SU-DHL-6 (cell line): ENCODE data around the gene KIF2A.

Experiments
- H2AFZ ChIP-seq: fragments of 200-600 bp; sonication (generic); 2 replicates; pipeline ENCODE4 v1.6.1; 2014; ENCODE audit warnings: low read depth, mild to moderate bottlenecking, moderate library complexity, mixed read lengths, antibody characterized with exemption, low read length; ENCODE audit not compliant: severe bottlenecking
- H3F3A ChIP-seq: fragments of 200-600 bp; shearing (Covaris generic); 2 replicates; pipeline ENCODE4 v1.6.0; 2016; ENCODE audit warnings: antibody characterized with exemption, mild to moderate bottlenecking; ENCODE audit not compliant: insufficient read depth
- H3K27ac ChIP-seq: fragments of 200-600 bp; sonication (generic); 2 replicates; pipeline ENCODE4 v1.5.1; 2016; ENCODE audit warnings: low read depth, mild to moderate bottlenecking, low read length, moderate library complexity, mixed read lengths
- H3K27me3 ChIP-seq: fragments of 200-600 bp; sonication (generic), shearing (Covaris generic); 2 replicates; pipeline ENCODE4 v1.6.0; 2014; ENCODE audit warnings: mild to moderate bottlenecking, low read length
- H3K36me3 ChIP-seq: fragments of 200-600 bp; sonication (generic); 2 replicates; pipeline ENCODE4 v1.6.1; 2014; ENCODE audit warnings: mild to moderate bottlenecking, low read length, mixed read lengths
- H3K4me2 ChIP-seq: fragments of 300-600, 200-600 bp; shearing (Covaris generic), sonication (generic); 2 replicates; pipeline ENCODE4 v1.6.0; 2014; ENCODE audit warnings: low read length, low read depth, mild to moderate bottlenecking; ENCODE audit not compliant: poor library complexity, severe bottlenecking
- H3K4me3 ChIP-seq: fragments of 200-600 bp; sonication (generic); 2 replicates; pipeline ENCODE4 v1.5.1; 2014; ENCODE audit warnings: antibody characterized with exemption, low read length, mild to moderate bottlenecking, mixed read lengths; ENCODE audit not compliant: insufficient read depth, poor library complexity, severe bottlenecking
- H3K79me2 ChIP-seq: fragments of 200-600 bp; sonication (generic); 2 replicates; pipeline ENCODE4 v1.6.1; 2014; ENCODE audit warnings: mild to moderate bottlenecking, low read length, moderate library complexity; ENCODE audit not compliant: insufficient read depth
- H3K9ac ChIP-seq: fragments of 200-600 bp; sonication (generic); 2 replicates; pipeline ENCODE4 v1.7.0; 2014; ENCODE audit warnings: mild to moderate bottlenecking, low read length
- H3K9me2 ChIP-seq: fragments of 200-600 bp; sonication (generic); replicated peaks from 2 replicates; pipeline ENCODE4 v1.6.1; 2014; ENCODE audit warnings: low read length; ENCODE audit not compliant: insufficient read depth
- H3K9me3 ChIP-seq: fragments of 200-600 bp; sonication (generic); 2 replicates; pipeline ENCODE4 v1.6.1; 2014; ENCODE audit warnings: low read length, mixed read lengths; ENCODE audit not compliant: insufficient read depth
- H4K20me1 ChIP-seq: fragments of 200-600 bp; sonication (generic); 2 replicates; pipeline ENCODE4 v1.6.1; 2014; ENCODE audit warnings: low read depth, mild to moderate bottlenecking, antibody characterized with exemption, low read length, moderate library complexity, mixed read lengths
- CTCF ChIP-seq: fragments of 200-600 bp; sonication (generic); IDR thresholded peaks from one replicate; pipeline ENCODE4 v1.5.1; 2017; ENCODE audit warnings: antibody characterized with exemption, mild to moderate bottlenecking, low read length, moderate library complexity; ENCODE audit not compliant: insufficient read depth, poor library complexity, severe bottlenecking
- EZH2phosphoT487 ChIP-seq: fragments of 200-600 bp; sonication (generic), shearing (Covaris generic); conservative IDR thresholded peaks from 2 replicates; pipeline ENCODE4 v1.6.1; 2018; ENCODE audit warnings: mild to moderate bottlenecking, antibody characterized with exemption, low read length, moderate library complexity, mixed read lengths

The KIF2A gene

GRCh38 chr5:62265648-62266112 lies 40.3 kb upstream of the KIF2A start:
- no peak for TF ChIP-seq EZH2phosphoT487
- TF ChIP-seq CTCF = no peak
- H3K79me2 ChIP-seq = no peaks in the 10 kb centered on the region

GRCh38 chr5:62266573-62266972 lies 39.4 kb upstream of the KIF2A start:
- no peak overlapping the region for H3K27ac ChIP-seq

More at GRCh38 chr5:62265648-62266112, 40.3 kb upstream of the KIF2A start:
- Histone ChIP-seq H3K27ac (no peak overlapping the region), H3K4me3 (no peak overlapping the region), H3K9ac (no peak overlapping the region), H3K9me3 (no peaks in the 10 kb centered on the region), H4K20me1 (no peaks in the 10 kb centered on the region), H3K27me3 (no peaks in the 10 kb centered on the region), H2AFZ (no peak overlapping the region), H3K4me2 (no peak overlapping the region), H3K9me2 (no peaks in the 10 kb centered on the region), H3K36me3 (no peaks in the 10 kb centered on the region), H3F3A (no peaks in the 10 kb centered on the region)

GRCh38 chr5:62268234-62268633 lies 37.8 kb upstream of the KIF2A start:
- H3K9me2 ChIP-seq = no peaks in the 10 kb centered on the region

More at GRCh38 chr5:62266573-62266972, 39.4 kb upstream of the KIF2A start:
- no peaks in the 10 kb centered on the region for H3K79me2 ChIP-seq
- no peak overlapping the region for H3K4me2 ChIP-seq
- H3K9ac ChIP-seq = no peak overlapping the region
- H4K20me1 ChIP-seq = no peaks in the 10 kb centered on the region
- H3K36me3 ChIP-seq = no peaks in the 10 kb centered on the region
- H3K9me3 ChIP-seq = no peaks in the 10 kb centered on the region
- TF ChIP-seq CTCF (no peak), EZH2phosphoT487 (no peak)
- H3K27me3 ChIP-seq = no peaks in the 10 kb centered on the region
- H2AFZ ChIP-seq = no peak overlapping the region
- H3K4me3 ChIP-seq = no peak overlapping the region
- H3F3A ChIP-seq = no peaks in the 10 kb centered on the region
- no peaks in the 10 kb centered on the region for H3K9me2 ChIP-seq

GRCh38 chr5:62268792-62269191 lies 37.2 kb upstream of the KIF2A start:
- Histone ChIP-seq H3K4me2 (no peak overlapping the region), H3K9me2 (no peaks in the 10 kb centered on the region), H2AFZ (no peak overlapping the region), H3K9ac (no peak overlapping the region), H4K20me1 (no peaks in the 10 kb centered on the region), H3K79me2 (no peaks in the 10 kb centered on the region), H3K36me3 (no peaks in the 10 kb centered on the region), H3K27ac (no peak overlapping the region), H3K9me3 (no peaks in the 10 kb centered on the region), H3K27me3 (no peaks in the 10 kb centered on the region), H3K4me3 (no peak overlapping the region), H3F3A (no peaks in the 10 kb centered on the region)
- TF ChIP-seq EZH2phosphoT487 = no peak
- no peak for TF ChIP-seq CTCF

More at GRCh38 chr5:62268234-62268633, 37.8 kb upstream of the KIF2A start:
- Histone ChIP-seq H3K4me3 (no peak overlapping the region), H3K9me3 (no peaks in the 10 kb centered on the region), H3F3A (no peaks in the 10 kb centered on the region), H3K79me2 (no peaks in the 10 kb centered on the region), H2AFZ (no peak overlapping the region), H4K20me1 (no peaks in the 10 kb centered on the region), H3K27ac (no peak overlapping the region), H3K27me3 (no peaks in the 10 kb centered on the region), H3K36me3 (no peaks in the 10 kb centered on the region), H3K9ac (no peak overlapping the region), H3K4me2 (no peak overlapping the region)
- no peak for TF ChIP-seq EZH2phosphoT487
